GM12864 (cell line): ENCODE measurements around the gene JARID2.

Experiments used
- DNase-seq: peaks from one replicate; pipeline ENCODE4 v3.0.0-alpha.2; 2011; ENCODE audit warnings: low read depth
- H3K4me3 ChIP-seq: 2 replicates; pipeline ENCODE4 v1.5.1; 2011; ENCODE audit warnings: mild to moderate bottlenecking, low read depth, low read length, control low read depth
- CTCF ChIP-seq: IDR thresholded peaks from 2 replicates; pipeline ENCODE4 v1.5.1; 2011; ENCODE audit warnings: low read depth, mild to moderate bottlenecking, moderate library complexity, low read length, control low read depth, inconsistent platforms; ENCODE audit errors: missing control alignments

The JARID2 gene

GRCh38 chr6:15403094-15403755, 157.4 kb downstream of the JARID2 start:
- H3K4me3 ChIP-seq = no peak overlapping the region
- no peak for TF ChIP-seq CTCF
- DNase-seq = no peak

- no peak for DNase-seq
- no peak overlapping the region for H3K4me3 ChIP-seq
- no peak for TF ChIP-seq CTCF
These were observed 158.8 kb downstream of the JARID2 start for GRCh38 chr6:15404685-15404980.

GRCh38 chr6:15405129-15406068, 159.5 kb downstream of the JARID2 start:
- no peak for DNase-seq
- no peak for TF ChIP-seq CTCF
- H3K4me3 ChIP-seq = no peak overlapping the region

GRCh38 chr6:15406452-15406851, 160.6 kb downstream of the JARID2 start:
- no peak for DNase-seq
- TF ChIP-seq CTCF = no peak
- H3K4me3 ChIP-seq = no peak overlapping the region

GRCh38 chr6:15408008-15408407, 162.1 kb downstream of the JARID2 start:
- H3K4me3 ChIP-seq = no peak overlapping the region
- no peak for DNase-seq
- no peak for TF ChIP-seq CTCF

GRCh38 chr6:15408758-15409157, 162.9 kb downstream of the JARID2 start:
- no peak for TF ChIP-seq CTCF
- DNase-seq = no peak
- no peak overlapping the region for H3K4me3 ChIP-seq
